Mesenteric fat pad (tissue), 1 donor: ENCODE results near the gene THAP3. TPM values are rescaled to one million over a fixed set of nuclear protein-coding genes. Genes with fewer than 3 reads are reported as not detected.
A peak's percentile ranks its signal among the peaks of the same experiment; 100 is the strongest.
"Not testable (repeated sequence)": the region's sequence is repeated elsewhere in the genome, so short reads cannot be mapped to it uniquely, and the experiment has no call there.

Experiments used
- DNase-seq: peaks from one replicate; pipeline ENCODE4 v3.0.0-alpha.2; 2020; ENCODE audit warnings: low spot score
- total RNA-seq: library from RNA; stranded (reverse); fragmentation: NEBNext Ultra II Directional; extraction: Animal tissue kit (Norgen Biotek cat#: 25700); gene quantifications from one replicate; pipeline ENCODE4 v1.2.1, GENCODE V29; 2021
- donor health status: DM: yes; HTN: yes; CAD: no.

The THAP3 gene
- total RNA-seq, 1 donor from 2014 or later = 13.3 TPM

DNA sequence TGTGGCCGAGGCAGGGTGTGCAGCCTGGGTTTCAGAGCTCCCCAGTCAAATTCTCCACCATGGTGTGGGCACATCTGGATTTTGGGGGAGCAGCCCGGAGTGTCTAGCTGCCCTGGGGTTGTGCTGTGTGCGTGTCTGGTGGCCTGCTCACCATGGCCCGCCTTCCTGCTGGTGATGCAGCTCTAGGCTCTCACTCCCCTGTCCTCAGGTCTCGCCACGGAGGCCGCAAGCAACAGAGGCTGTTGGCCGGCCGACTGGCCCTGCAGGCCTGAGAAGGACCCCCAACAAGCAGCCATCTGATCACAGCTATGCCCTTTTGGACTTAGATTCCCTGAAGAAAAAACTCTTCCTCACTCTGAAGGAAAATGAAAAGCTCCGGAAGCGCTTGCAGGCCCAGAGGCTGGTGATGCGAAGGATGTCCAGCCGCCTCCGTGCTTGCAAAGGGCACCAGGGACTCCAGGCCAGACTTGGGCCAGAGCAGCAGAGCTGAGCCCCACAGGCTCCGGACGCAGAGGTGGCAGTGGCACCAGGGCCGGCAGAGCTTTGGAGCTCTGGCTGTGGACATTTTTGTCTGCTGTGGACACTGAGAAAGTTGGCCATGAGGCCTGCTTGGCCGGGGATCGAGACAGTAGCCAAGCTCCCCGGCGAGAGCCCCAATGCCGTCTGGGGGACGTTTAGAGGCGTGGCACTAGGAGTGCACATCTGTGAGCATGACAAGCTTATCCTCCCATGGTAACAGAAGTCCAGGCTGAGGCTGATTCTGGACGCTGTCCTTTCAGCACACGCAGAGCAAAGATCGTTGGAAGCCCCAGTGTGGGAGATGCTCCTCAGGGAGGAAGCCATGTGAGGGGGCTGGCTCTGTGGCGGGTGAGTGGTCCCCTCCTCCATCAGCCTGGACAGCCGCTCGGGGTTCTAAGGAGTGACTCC lies 8.2 kb downstream of the THAP3 start:
- no peak for DNase-seq

DNA sequence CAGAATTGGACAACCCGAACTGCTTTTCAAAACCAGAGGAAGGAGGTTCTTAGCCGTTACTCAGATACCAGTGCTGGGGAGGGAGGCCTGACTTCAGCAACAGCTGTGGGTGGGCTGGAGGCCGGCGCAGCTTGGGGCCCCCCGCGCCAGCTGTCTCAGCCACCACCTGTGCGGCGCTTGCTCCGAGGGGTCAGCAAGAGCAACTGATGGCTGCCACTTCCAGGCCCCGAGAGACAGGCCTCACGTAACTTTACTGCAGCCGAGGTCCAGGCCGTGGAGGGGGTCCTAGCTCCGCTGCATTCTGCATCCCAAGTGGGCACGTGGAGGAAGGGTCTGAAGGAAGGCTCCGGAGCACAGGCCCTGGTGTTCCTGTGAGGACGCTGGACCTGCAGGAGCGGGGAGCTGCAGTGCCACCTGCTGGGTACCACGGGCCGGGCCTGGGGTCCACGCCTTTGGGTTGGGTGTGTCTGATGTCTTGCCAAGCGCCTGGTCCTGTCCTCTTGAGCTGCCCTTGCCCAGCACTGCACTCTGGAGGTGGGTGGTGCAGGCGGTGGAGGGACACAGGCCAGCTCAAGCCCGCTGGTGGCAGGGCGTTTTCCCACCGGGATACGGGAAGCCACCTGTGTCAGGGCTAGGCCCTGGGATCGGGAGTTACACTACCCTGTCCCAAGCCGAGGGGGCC lies 9.8 kb downstream of the THAP3 start:
- no peak for DNase-seq

DNA sequence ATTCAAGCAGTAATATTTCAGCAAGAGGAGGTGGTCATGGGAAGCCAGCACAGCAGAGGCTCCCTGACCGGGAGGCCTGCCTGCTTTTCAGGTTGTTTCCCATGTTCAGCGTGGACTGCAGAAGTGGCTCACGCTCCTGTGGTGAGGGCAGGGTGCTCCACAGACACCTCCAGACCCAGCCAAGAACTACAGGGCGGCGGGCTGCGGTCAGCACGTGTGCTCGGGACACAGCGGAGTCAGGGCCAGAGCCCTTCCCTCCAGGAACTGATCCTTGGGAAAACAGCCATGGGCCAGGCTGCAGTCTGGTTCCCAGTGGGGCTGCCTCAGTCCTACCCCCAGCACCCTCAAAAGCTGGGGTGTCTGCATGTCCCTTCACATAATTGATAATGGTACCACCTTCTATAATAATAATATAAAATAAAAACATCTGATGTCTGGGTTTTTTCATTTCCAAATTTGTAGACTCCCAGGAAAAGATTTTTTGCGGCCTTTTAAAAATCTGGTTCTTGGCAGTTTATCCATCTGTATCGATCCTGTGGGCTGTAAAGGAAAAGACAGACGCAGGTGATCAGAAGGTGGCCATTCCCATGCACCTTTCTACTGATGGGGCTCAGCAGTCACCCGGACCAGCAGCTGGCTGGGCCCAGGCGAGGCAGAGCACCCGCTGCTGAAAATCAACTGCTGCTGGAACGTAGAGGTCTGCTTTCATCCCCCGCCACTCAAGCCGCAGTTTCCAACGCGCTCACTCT lies 10.7 kb downstream of the THAP3 start:
- DNase-seq = no peak

GRCh38 chr1:6635910-6636760 lies 11.5 kb downstream of the THAP3 start:
- DNase-seq = no peak

DNA sequence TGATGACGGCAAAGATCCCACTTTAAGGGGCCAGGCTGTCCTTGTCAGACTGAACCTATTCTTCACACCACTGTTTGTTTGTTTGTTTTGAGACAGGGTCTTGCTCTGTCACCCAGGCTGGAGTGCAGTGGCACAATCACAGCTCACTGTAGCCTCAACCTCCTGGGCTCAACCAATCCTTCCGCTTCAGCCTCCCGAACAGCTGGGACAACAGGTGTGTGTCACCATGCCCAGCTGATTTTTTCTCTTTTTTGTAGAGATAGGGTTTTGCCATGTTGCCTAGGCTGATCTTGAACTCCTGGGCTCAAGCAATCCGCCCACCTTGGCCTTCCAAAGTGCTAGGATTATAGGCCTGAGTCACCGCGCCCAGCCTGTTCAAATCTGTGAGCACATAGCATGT lies 12.1 kb downstream of the THAP3 start:
- DNase-seq = not testable (repeated sequence)

DNA sequence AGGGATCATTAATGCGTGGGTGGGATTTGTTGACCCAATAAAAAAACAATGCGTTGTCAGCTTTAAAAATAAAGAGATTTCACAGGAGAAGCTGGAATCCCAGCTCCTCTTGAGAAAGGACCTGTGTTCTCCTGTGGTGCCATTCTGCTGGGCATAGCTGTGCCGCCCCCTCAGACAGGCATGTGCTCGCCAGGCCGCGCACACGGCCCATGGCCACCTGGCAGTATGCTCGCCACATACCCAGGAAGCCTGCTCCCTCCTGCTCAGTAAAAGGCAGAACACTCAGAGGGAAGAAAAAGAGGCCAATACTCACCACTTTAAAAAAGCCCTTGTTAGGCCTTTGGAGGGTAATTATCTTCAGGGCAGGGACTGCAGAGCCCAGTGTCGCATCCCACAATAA lies 13.1 kb downstream of the THAP3 start:
- no peak for DNase-seq

- peak; percentile 93 for DNase-seq
These were observed 13.6 kb downstream of the THAP3 start for GRCh38 chr1:6638226-6638625.

- not testable (repeated sequence) for DNase-seq
These were observed 16.2 kb downstream of the THAP3 start for GRCh38 chr1:6640867-6641266.

GRCh38 chr1:6645018-6645417 lies 20.4 kb downstream of the THAP3 start:
- no peak for DNase-seq

- DNase-seq = no peak
These were observed 22.0 kb downstream of the THAP3 start for GRCh38 chr1:6646499-6647148.

DNA sequence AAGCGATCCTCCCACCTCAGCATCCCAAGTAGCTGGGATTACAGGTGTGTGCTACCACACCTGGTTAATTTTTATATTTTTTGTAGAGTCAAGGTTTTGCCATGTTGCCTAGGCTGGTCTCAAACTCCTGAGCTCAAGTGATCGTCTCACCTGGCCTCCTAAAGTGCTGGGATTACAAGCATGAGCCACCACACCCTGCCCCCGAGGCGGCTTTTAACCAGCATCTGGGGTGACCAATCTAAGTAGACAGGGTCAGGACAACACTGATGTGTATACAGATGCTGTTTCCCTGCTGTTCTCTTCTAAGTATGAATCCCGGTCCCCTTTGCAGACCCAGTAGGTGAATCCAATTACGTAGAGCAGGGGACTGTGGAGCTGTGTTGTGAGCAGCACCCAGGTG lies 23.9 kb downstream of the THAP3 start:
- DNase-seq = no peak

DNA sequence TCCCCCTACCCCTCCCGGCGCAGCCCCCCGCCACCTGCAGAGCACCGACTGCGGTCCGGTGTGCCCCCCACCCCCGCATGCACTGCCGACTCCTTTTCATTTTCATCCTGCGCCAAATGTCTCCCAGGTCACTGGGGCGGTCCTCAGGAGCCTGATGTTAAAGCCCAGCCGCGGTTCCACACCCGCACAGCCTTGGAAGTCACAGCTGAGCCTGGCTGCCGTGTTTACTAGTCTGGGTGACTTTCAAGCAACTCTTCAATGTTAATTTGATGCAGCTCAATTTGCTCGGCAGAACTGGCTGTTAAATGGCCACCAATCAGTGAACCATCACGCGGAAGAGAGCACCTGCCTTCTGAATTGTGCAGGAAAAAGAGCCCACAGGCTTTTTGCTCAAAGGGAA lies 27.2 kb downstream of the THAP3 start:
- no peak for DNase-seq

DNA sequence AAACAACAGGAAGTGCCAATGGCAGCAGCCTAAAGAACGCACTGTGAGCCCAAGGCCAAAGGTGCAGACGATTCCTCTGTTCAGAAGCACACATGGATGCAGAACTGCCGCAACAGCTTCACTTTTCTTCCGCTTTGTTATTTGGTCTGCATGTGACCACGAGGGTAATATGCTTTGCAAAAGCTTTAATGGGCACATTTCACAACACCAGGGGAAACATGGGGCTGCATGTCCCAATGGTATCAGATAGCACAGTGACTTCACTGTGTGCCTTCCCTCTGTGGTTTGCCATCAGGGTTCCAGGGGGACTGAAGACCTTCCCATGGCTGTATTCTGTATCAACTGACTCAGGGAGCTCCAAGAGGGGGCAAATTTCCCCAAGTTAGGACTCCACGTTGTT lies 28.3 kb downstream of the THAP3 start:
- DNase-seq = no peak

- no peak for DNase-seq
These were observed 29.0 kb downstream of the THAP3 start for GRCh38 chr1:6653436-6654290.

DNA sequence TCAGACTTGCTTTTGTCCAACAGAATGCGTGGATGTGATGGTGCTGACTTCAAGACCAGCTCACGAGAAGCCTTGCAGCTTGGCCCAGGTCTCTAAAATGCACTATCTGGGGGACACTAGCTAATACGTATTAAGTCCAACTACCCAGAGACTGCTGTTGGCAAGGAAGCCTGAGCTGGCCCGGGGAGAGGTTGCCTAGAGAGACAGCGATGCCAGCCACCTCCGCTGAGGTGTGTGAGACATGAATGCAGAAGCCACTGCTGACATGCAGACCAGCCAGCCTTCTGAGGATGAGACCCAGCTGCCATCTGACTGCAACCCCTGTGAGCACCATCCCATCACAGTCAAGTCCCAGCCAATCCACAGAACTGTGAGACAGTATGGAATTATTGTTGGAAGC lies 32.5 kb downstream of the THAP3 start:
- no peak for DNase-seq

DNA sequence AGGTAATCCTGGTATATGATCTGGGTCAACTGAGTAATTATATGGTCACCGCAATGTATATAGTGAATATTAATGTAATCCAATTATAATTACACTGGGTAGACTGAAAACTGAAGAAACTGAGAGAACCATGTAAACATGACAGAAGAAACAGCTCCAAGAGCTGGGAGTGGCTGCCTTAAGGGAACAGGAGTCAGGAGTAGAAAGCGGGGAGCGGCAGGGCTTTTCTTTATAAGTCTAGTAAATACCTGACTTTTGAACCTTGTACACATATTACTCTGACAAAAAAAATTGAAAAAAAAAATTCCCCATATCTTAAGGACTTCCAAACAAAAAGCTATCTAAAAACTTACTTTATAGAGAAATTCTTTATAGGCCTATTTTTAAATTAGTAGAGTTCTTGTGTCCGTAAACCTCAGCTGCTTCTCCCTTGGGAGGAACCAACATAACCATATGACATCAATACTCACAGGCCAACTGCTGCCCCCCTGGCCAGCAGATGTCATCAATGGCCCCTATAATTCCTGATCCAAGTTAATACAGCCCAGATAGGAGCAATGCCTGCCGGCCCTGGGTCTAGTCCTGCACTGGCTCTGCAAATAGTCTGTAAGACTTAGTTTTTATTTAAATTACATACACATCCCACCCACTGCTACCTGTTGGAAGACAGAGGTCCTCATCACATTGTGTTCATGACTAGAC lies 33.8 kb downstream of the THAP3 start:
- no peak for DNase-seq

- DNase-seq = no peak
These were observed 35.9 kb downstream of the THAP3 start for GRCh38 chr1:6660415-6661049.

- not testable (repeated sequence) for DNase-seq
These were observed 37.8 kb downstream of the THAP3 start for GRCh38 chr1:6662468-6662867.
